Right lobe of liver (tissue), 4 donors: ENCODE data around the gene STK17B.

Experiments used
- POLR2A ChIP-seq: fragments of 450-650 bp; IDR thresholded peaks from one replicate; pipeline ENCODE4 v1.6.1; 2017; ENCODE audit warnings: antibody characterized with exemption, mild to moderate bottlenecking
- TF ChIP-seq, protein P1 (sequence below), 4 donors: fragments of 200-600 bp in 3 of 4; fragments of 450-650 bp in 1 of 4; IDR thresholded peaks; one replicate each; pipeline versions ENCODE4 v1.5.1 to v1.8.0; 2016 to 2022; ENCODE audit warnings: antibody characterized with exemption in 4 of 4, mild to moderate bottlenecking in 2 of 4
- donor health status: DM: no; HTN: no; CAD: no.
- donor health status: DM: no; HTN: no; CAD: no.
- donor health status: DM: no; HTN: yes; CAD: no.

DNA sequence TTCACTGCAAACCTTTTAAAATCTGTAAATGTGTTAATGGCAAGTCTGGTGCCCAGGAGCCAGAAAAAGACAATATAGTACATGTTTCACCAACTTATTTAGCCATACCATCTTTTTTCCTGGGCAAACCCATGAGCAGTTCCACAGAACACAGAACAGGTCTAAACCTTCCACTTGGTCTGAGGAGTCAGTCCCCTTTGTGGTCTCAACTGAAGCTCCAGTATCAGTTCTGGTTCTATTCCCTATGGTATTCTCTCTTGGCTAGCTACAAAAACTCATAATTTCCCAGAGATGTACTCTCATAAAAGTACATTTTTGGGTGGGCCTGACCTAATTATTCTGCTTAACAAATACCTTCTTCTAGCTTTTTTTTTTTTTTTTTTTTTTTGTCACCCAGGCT, 31.2 kb downstream of the STK17B start:
- TF ChIP-seq, protein P1, sequence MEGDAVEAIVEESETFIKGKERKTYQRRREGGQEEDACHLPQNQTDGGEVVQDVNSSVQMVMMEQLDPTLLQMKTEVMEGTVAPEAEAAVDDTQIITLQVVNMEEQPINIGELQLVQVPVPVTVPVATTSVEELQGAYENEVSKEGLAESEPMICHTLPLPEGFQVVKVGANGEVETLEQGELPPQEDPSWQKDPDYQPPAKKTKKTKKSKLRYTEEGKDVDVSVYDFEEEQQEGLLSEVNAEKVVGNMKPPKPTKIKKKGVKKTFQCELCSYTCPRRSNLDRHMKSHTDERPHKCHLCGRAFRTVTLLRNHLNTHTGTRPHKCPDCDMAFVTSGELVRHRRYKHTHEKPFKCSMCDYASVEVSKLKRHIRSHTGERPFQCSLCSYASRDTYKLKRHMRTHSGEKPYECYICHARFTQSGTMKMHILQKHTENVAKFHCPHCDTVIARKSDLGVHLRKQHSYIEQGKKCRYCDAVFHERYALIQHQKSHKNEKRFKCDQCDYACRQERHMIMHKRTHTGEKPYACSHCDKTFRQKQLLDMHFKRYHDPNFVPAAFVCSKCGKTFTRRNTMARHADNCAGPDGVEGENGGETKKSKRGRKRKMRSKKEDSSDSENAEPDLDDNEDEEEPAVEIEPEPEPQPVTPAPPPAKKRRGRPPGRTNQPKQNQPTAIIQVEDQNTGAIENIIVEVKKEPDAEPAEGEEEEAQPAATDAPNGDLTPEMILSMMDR (IDR thresholded peaks at IDR 0.05): no peak
- TF ChIP-seq POLR2A: no peak
